Mesodermal cell (in vitro differentiated cells): ENCODE data around the gene PLXDC1.

Experiments used
- H3K27ac ChIP-seq: 2 replicates; pipeline ENCODE4 v1.7.0; 2013; ENCODE audit warnings: mild to moderate bottlenecking, low read depth, low read length, moderate library complexity; ENCODE audit not compliant: severe bottlenecking
- H3K36me3 ChIP-seq: 2 replicates; pipeline ENCODE4 v1.7.1; 2013; ENCODE audit warnings: mild to moderate bottlenecking, low read length, moderate library complexity; ENCODE audit not compliant: control insufficient read depth, insufficient read depth
- H3K4me1 ChIP-seq: one replicate; pipeline ENCODE4 v1.7.1; 2013; ENCODE audit warnings: mild to moderate bottlenecking, low read length; ENCODE audit not compliant: insufficient read depth, control insufficient read depth, poor library complexity, severe bottlenecking
- H3K4me3 ChIP-seq: 2 replicates; pipeline ENCODE4 v1.7.0; 2013; ENCODE audit warnings: low read length, control low read depth, mild to moderate bottlenecking; ENCODE audit not compliant: insufficient read depth, poor library complexity, severe bottlenecking; ENCODE audit errors: extremely low read depth
- H3K9me3 ChIP-seq: 2 replicates; pipeline ENCODE4 v1.7.1; 2013; ENCODE audit warnings: mild to moderate bottlenecking, low read length, moderate library complexity; ENCODE audit not compliant: control insufficient read depth
- WGBS, 2 experiments: methylation state at CpG; one replicate each; pipeline ENCODE4 v1.1.5; 2013; ENCODE audit warnings: missing lambda C conversion rate in 2 of 2; ENCODE audit not compliant: insufficient coverage in 2 of 2; 5-methylcytosine and 5-hydroxymethylcytosine counted together

The PLXDC1 gene

DNA sequence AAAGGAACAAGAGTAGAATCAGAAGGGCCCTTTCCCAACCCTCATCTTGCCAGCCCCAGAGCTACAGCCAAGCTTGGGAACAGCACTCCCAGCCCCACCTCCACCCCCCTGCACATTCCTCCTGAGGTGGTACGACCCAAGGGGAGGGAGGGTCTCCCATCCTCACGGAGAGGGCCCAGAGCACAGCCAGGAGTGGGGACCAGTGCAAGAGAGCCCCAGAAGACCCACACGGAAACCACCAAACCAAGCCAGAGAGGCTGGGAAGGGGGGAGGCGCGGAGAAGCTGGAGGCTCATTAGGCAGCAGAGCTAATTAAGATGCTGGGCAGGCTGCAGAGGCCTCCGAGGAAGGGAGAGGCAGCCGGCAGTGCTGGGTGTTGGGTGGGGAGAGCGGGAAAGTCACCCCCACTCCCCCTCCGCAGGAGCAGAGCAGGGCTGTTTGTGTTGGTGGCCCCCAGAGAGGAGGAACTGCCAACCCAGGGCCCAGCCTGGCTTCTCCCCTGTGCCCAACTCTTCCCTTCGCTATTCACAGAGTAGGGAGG is 43.6 kb upstream of the PLXDC1 start:
- Histone ChIP-seq H3K27ac (peak overlapping the region; percentile 20), H3K4me3 (peak overlapping the region; percentile 18), H3K4me1 (peaks cover 19% of the 10 kb centered on the region), H3K36me3 (peaks cover 34% of the 10 kb centered on the region), H3K9me3 (no peaks in the 10 kb centered on the region)
- WGBS, 2 experiments = 37 to 67% methylated on average over 2 to 6 of the region's 10 CpGs

DNA sequence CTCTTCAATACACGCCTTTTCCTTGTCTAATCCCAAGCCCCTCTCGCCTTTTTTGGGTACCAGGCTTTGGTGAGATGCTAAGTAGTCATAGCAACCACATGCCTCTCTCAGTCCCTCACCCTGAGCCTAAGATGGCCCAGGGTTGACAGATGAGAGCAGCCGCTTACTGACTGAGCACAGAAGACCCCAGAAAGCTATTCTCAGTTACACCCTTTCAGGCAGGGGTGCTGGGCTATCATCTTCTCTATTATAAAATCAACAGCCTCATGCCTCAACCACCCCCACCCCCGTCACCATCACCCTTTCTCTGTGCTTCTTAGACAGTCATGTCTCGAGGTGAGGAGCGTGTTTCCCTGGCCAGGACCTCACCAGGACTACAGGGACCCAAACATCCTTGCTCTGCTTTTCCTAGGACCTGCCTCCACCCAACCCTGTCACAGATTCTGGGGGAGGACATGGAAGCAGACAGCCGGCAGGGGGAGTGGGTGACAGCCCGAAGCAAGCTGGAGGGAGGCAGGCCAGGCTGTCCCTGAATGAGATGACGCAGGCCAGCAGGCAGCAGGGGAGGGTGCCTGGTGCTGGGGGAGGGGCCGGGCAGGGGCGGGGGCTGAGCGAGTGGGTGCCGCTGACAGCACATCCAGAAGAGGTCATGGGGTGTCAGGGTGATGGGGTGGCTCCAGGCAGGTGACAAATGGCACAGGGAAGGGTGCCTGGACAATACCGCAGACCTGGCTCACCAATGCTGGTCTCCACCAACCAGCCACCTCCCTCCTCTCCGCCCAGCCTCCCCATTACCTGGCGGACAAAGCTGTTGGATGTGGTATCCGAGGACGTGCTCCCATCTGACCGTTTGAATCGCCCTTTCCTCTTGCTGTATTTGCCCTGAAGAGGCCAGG is 42.9 kb upstream of the PLXDC1 start:
- peak overlapping the region; percentile 20 for H3K27ac ChIP-seq
- 42% methylated on average over 11 to 13 of the region's 20 CpGs for WGBS, 2 experiments
- peak overlapping the region; percentile 18 for H3K4me3 ChIP-seq
- peaks cover 19% of the 10 kb centered on the region for H3K4me1 ChIP-seq
- H3K9me3 ChIP-seq = no peaks in the 10 kb centered on the region
- H3K36me3 ChIP-seq = peaks cover 36% of the 10 kb centered on the region

DNA sequence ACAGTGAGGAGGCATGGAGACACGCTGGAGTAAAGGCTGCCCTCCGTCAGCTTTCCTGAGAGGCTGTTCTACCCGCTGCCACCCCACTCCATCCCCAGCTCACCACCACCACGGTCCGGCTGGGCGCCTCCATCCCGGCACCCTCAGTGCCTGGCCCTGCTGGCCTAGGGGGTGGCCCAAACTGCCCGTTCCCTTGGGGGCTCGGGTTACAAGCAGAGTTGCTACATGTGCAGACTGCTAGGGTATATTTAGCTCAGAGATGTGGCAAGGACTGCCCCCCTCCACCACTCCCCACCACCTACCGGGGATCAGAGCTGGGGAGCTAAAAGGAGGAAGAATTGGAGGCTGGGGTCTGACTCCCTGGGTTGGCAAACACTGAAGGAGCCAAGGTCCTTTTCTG is 41.9 kb upstream of the PLXDC1 start:
- H3K4me3 ChIP-seq = no peak overlapping the region
- peaks cover 19% of the 10 kb centered on the region for H3K4me1 ChIP-seq
- peaks cover 46% of the 10 kb centered on the region for H3K36me3 ChIP-seq
- WGBS, 2 experiments = 78 to 95% methylated on average over 3 to 6 of the region's 10 CpGs
- H3K27ac ChIP-seq = no peak overlapping the region
- H3K9me3 ChIP-seq = no peaks in the 10 kb centered on the region

DNA sequence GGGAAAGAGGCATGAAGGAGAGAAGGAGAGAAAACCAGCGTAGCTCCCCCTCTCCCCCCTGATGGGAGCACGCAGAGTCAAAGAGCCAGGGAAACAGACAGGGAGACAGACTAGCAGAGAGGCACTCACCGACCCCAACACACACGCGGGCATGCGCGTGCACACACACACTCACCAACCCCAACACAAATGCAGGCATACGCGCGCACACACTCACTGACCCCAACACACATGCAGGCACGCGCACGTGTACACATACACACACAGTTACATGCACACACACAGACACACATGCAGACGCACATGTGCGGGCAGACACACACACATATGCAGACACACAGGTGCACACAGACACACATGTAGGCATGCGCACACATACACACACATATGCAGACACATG is 41.5 kb upstream of the PLXDC1 start:
- Histone ChIP-seq H3K4me3 (no peak overlapping the region), H3K9me3 (no peaks in the 10 kb centered on the region), H3K36me3 (peaks cover 46% of the 10 kb centered on the region), H3K27ac (no peak overlapping the region), H3K4me1 (peaks cover 19% of the 10 kb centered on the region)
- 92 to 99% methylated on average over 11 to 16 of the region's 16 CpGs for WGBS, 2 experiments

DNA sequence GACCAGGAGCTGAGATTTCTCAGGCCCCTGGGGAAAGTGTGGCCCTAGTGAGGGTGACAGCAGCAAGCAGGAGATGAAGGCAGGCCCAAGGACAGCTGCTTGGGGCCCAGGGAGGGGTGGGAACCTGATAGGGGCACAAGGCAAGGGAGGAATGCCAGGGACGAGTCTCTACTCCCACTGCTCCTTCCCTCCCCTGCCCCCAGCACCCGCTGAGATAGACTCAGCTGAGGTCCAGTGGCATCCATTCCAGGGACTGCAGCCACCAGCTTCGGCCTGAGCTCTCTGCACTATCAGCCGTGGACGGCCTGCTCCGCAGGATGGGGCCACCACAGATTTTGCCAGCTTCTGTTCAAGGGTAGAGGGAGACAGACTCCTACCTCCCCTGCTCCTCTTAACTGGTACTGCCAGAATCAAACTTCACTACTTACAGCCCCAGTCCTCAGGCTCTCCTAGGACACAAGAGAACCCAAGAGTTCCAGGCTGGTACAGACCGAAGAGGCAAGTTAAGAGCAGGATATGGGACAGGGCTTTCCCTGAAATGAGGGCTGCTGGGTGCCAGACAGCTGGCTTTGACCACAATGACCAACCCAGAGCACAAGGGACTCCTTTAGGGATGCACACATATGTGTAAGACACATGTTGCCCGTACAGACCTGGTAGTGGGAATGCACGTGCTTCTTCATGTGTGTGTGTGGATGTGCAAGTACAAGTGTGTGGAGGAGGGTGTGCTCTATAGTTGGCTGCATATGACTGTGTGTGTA is 40.5 kb upstream of the PLXDC1 start:
- WGBS, 2 experiments = 91 to 99% methylated on average over 7 of the region's 9 CpGs
- peaks cover 52% of the 10 kb centered on the region for H3K36me3 ChIP-seq
- no peak overlapping the region for H3K27ac ChIP-seq
- no peak overlapping the region for H3K4me3 ChIP-seq
- H3K4me1 ChIP-seq = peaks cover 19% of the 10 kb centered on the region
- H3K9me3 ChIP-seq = no peaks in the 10 kb centered on the region

DNA sequence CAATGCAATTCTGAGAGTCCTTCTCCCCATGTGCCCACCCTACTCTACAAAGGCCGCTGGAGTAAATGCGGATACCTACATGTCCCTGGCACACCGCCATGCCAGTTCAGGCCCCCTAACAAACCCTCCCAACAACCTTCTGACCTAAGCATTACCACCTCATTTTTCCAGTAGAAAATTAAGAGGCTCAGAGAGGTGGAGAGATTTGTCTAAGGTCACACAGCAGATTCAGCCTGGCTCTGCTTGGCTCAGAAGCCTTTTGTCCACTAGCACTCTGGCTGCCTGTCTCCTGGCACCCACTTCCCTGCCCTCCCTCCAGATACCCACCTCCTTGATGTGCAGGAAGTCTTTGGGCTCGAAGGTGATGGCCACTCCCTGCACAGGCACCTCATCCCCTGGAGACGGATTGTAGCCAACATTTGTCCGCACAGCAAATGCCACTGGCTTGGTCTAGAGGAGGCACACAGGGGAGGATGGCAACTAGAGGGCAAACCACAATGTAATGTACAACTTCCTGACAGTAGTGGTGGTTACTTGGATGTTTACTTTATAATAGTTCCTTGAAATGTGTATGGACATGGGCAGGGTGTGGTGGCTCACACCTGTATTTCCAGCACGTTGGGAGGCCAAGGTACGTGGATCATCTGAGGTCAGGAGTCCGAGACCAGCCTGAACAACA is 35.9 kb upstream of the PLXDC1 start:
- peaks cover 76% of the 10 kb centered on the region for H3K36me3 ChIP-seq
- H3K27ac ChIP-seq = no peak overlapping the region
- WGBS, 2 experiments = 89 to 92% methylated on average over 7 to 8 of the region's 9 CpGs
- H3K4me3 ChIP-seq = no peak overlapping the region
- H3K9me3 ChIP-seq = no peaks in the 10 kb centered on the region
- H3K4me1 ChIP-seq = no peaks in the 10 kb centered on the region

DNA sequence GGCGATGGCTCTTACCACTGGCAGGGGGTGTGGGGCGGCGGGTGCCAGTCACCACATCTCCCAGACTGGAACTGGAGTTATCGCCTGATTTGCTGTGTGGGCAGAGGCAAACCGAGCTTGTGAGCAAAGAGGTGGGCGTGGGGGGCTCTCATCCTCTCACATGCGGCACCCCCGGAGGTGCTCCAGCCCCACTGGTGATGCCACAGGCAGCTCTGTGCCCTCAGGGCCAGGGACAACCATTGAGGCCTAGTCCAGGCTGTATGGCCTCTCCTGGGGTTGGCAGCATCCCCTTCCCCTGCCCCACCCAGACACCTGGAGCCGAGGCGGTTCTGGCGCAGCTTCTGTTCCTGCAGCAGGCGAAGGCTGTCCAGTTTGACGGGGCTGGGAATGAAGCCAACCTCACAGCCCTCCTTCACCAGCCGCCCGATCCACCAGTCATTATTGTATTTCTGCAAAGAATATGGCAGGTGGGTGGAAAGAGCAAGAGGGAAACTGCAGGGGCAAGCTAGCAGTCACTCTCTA is 35.1 kb upstream of the PLXDC1 start:
- H3K4me3 ChIP-seq = no peak overlapping the region
- peaks cover 79% of the 10 kb centered on the region for H3K36me3 ChIP-seq
- H3K9me3 ChIP-seq = no peaks in the 10 kb centered on the region
- 95 to 96% methylated on average over 11 to 12 of the region's 15 CpGs for WGBS, 2 experiments
- H3K27ac ChIP-seq = no peak overlapping the region
- H3K4me1 ChIP-seq = no peaks in the 10 kb centered on the region

DNA sequence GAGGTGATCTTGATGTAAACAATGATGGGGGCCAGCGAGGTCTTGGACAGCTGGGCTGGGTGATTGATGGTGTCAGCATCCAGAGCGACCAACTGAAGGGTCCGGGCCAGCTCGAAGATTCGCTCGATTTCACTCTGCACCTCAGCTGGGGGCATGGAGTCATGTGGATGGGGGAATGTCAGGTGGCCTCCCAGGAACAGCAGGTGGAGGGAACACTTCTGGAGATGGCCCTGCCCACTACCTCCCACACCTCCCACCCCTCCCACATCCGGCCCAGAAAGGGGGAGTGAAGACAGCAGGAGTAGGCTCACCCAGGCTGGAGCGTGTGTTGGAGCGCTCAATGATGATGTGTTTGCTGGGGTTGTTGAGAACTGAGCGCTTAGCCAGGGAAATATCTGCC is 32.3 kb upstream of the PLXDC1 start:
- no peak overlapping the region for H3K27ac ChIP-seq
- no peak overlapping the region for H3K4me3 ChIP-seq
- H3K9me3 ChIP-seq = no peaks in the 10 kb centered on the region
- peaks cover 77% of the 10 kb centered on the region for H3K36me3 ChIP-seq
- WGBS, 2 experiments = 60 to 94% methylated on average over 1 to 9 of the region's 10 CpGs
- H3K4me1 ChIP-seq = no peaks in the 10 kb centered on the region

DNA sequence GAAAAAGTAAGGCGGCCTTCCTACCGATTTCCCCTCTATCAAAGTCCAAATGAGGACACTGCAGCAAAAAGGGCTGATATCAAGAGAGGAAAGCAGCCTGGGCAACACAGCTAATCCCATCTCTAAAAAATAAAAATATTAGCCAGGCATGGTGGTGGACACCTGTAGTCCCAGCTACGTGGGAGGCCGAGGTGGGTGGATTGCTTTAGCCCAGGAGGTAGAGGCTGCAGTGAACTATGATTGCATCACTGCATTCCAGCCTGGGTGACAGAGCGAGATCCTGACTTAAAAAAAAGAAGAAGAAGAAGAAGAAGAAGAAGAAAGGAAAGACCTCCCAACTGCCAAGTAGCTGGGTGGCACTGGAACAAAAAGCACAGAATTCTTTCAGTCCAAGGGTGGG is 31.6 kb upstream of the PLXDC1 start:
- WGBS, 2 experiments = 97 to 100% methylated on average over 1 to 3 of the region's 5 CpGs
- Histone ChIP-seq H3K27ac (no peak overlapping the region), H3K9me3 (no peaks in the 10 kb centered on the region), H3K36me3 (peaks cover 76% of the 10 kb centered on the region), H3K4me3 (no peak overlapping the region), H3K4me1 (no peaks in the 10 kb centered on the region)

DNA sequence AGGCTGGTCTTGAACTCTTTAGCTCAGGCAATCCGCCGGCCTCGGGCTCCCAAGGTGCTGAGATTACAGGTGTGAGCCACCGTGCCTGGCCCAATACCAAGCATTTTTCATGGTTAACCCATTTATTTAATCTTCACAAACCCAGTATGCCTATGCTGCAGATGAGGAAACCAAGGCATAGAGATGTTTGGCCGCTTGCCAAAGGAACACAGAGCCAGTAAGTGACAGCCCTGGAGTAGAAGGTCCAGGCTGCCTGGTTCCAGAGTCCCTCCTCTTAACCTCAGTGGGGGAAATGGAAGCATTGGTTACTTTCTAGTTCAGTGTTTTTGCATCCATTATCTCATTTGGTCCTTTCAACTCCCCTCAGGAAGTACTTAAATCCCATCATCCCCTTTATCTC is 29.9 kb upstream of the PLXDC1 start:
- no peak overlapping the region for H3K27ac ChIP-seq
- no peaks in the 10 kb centered on the region for H3K9me3 ChIP-seq
- no peaks in the 10 kb centered on the region for H3K4me1 ChIP-seq
- H3K36me3 ChIP-seq = peaks cover 81% of the 10 kb centered on the region
- H3K4me3 ChIP-seq = no peak overlapping the region
- 91 to 100% methylated on average over 4 to 5 of the region's 5 CpGs for WGBS, 2 experiments
